IMR-90 (cell line): ENCODE data around the gene ANKRD44.

Experiments used
- CEBPB ChIP-seq: IDR thresholded peaks from 2 replicates; pipeline ENCODE4 v1.6.1; 2012; ENCODE audit warnings: low read depth, low read length, improper control_type of control experiment
- CHD1 ChIP-seq: IDR thresholded peaks from 2 replicates; pipeline ENCODE4 v1.6.1; 2012; ENCODE audit warnings: low read depth, low read length, improper control_type of control experiment
- ELK1 ChIP-seq: fragments of 150-350 bp; IDR thresholded peaks from 2 replicates; pipeline ENCODE4 v1.6.1; 2016; ENCODE audit warnings: low read depth, mild to moderate bottlenecking, low read length, moderate library complexity, borderline replicate concordance
- FOS ChIP-seq: fragments of 150-350 bp; IDR thresholded peaks from 2 replicates; pipeline ENCODE4 v1.6.1; 2016; ENCODE audit warnings: low read depth, low read length
- MAFK ChIP-seq: IDR thresholded peaks from 2 replicates; pipeline ENCODE4 v1.6.1; 2012; ENCODE audit warnings: low read depth, low read length, improper control_type of control experiment
- MAZ ChIP-seq: IDR thresholded peaks from 2 replicates; pipeline ENCODE4 v1.6.1; 2012; ENCODE audit warnings: low read depth, mild to moderate bottlenecking, low read length, improper control_type of control experiment, moderate library complexity, borderline replicate concordance
- MXI1 ChIP-seq: IDR thresholded peaks from 2 replicates; pipeline ENCODE4 v1.6.1; 2012; ENCODE audit warnings: low read depth, mild to moderate bottlenecking, low read length, moderate library complexity, borderline replicate concordance
- NFE2L2 ChIP-seq: fragments of 150-350 bp; IDR thresholded peaks from 2 replicates; pipeline ENCODE4 v1.6.1; 2016; ENCODE audit warnings: low read depth, mild to moderate bottlenecking, low read length
- POLR2A ChIP-seq: IDR thresholded peaks from 2 replicates; pipeline ENCODE4 v1.6.1; 2012; ENCODE audit warnings: mild to moderate bottlenecking, low read depth, low read length
- RAD21 ChIP-seq: IDR thresholded peaks from 2 replicates; pipeline ENCODE4 v1.6.1; 2012; ENCODE audit warnings: low read length, improper control_type of control experiment
- RFX5 ChIP-seq: IDR thresholded peaks from 2 replicates; pipeline ENCODE4 v1.8.0; 2012; ENCODE audit warnings: low read depth, mild to moderate bottlenecking, low read length, moderate library complexity
- SMC3 ChIP-seq: fragments of 150-350 bp; IDR thresholded peaks from 2 replicates; pipeline ENCODE4 v1.6.1; 2016; ENCODE audit warnings: low read depth, mild to moderate bottlenecking, antibody characterized with exemption, low read length, moderate library complexity
- USF2 ChIP-seq: fragments of 150-350 bp; IDR thresholded peaks from 2 replicates; pipeline ENCODE4 v1.6.1; 2017; ENCODE audit warnings: mild to moderate bottlenecking, antibody characterized with exemption, low read length, low read depth
- TF ChIP-seq, protein P1 (sequence below): conservative IDR thresholded peaks from 2 replicates; pipeline ENCODE4 v1.5.1; 2012; ENCODE audit warnings: mild to moderate bottlenecking, low read depth, low read length, improper control_type of control experiment

DNA sequence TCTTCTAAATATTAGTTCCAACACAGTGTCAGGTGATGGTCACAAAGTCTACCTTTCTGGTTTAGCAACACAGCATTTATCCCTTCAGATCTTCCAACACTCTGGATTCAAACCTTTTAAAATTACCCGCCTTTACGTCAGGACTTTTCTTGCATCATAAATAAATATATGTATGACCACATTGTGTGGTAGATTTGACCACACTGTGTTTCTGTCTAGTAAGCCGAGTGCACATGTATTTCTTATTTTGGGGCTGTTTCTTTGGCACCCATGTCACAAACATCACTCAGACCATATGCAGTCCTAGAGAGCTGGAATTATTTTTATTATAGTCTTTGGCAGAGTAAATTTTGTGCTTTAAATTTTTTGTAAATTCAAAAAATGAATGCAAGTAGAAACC is 172.1 kb downstream of the ANKRD44 start:
- TF ChIP-seq POLR2A (no peak), MAFK (no peak), USF2 (no peak), RFX5 (no peak), MXI1 (no peak), SMC3 (no peak), ELK1 (no peak), CEBPB (no peak), MAZ (no peak), CHD1 (no peak), NFE2L2 (no peak), FOS (no peak), RAD21 (no peak)
- TF ChIP-seq, protein P1, sequence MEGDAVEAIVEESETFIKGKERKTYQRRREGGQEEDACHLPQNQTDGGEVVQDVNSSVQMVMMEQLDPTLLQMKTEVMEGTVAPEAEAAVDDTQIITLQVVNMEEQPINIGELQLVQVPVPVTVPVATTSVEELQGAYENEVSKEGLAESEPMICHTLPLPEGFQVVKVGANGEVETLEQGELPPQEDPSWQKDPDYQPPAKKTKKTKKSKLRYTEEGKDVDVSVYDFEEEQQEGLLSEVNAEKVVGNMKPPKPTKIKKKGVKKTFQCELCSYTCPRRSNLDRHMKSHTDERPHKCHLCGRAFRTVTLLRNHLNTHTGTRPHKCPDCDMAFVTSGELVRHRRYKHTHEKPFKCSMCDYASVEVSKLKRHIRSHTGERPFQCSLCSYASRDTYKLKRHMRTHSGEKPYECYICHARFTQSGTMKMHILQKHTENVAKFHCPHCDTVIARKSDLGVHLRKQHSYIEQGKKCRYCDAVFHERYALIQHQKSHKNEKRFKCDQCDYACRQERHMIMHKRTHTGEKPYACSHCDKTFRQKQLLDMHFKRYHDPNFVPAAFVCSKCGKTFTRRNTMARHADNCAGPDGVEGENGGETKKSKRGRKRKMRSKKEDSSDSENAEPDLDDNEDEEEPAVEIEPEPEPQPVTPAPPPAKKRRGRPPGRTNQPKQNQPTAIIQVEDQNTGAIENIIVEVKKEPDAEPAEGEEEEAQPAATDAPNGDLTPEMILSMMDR: no peak
